Neural cell (in vitro differentiated cells): Measurements from ENCODE around the gene MMP20. TPM values are rescaled to one million over a fixed set of nuclear protein-coding genes. Genes with fewer than 3 reads are reported as not detected.

ENCODE experiments used
- H2AFZ ChIP-seq: fragments of 200-600, 300-800 bp; sonication (generic), shearing (Covaris generic); 2 replicates; pipeline ENCODE4 v1.6.0; 2014; ENCODE audit warnings: low read depth, mild to moderate bottlenecking, antibody characterized with exemption, low read length, moderate library complexity
- H3F3A ChIP-seq: fragments of 200-600 bp; shearing (Covaris generic); 2 replicates; pipeline ENCODE4 v1.6.1; 2016; ENCODE audit warnings: mild to moderate bottlenecking, moderate library complexity, mixed read lengths, antibody characterized with exemption, low read length; ENCODE audit not compliant: insufficient read depth, poor library complexity, severe bottlenecking
- H3K27ac ChIP-seq: fragments of 200-600, 300-800 bp; sonication (generic), shearing (Covaris generic); 2 replicates; pipeline ENCODE4 v1.5.1; 2014; ENCODE audit warnings: mild to moderate bottlenecking, low read length, moderate library complexity
- H3K27me3 ChIP-seq: fragments of 300-800, 200-600 bp; sonication (generic), shearing (Covaris generic); 2 replicates; pipeline ENCODE4 v1.6.0; 2014; ENCODE audit warnings: mild to moderate bottlenecking, low read depth, low read length, moderate library complexity; ENCODE audit not compliant: insufficient read depth
- H3K36me3 ChIP-seq: fragments of 300-800, 200-600 bp; sonication (generic), shearing (Covaris generic); 2 replicates; pipeline ENCODE4 v1.5.1; 2014; ENCODE audit warnings: mild to moderate bottlenecking, antibody characterized with exemption, low read length, moderate library complexity; ENCODE audit not compliant: insufficient read depth
- H3K4me2 ChIP-seq: fragments of 300-800, 200-600 bp; sonication (generic), shearing (Covaris generic); 2 replicates; pipeline ENCODE4 v1.6.0; 2014; ENCODE audit warnings: mild to moderate bottlenecking, low read length
- H3K4me3 ChIP-seq: fragments of 300-800, 200-600 bp; sonication (generic), shearing (Covaris generic); 2 replicates; pipeline ENCODE4 v1.5.1; 2014; ENCODE audit warnings: mild to moderate bottlenecking, low read length, moderate library complexity
- H3K79me2 ChIP-seq: fragments of 200-600 bp; shearing (Covaris generic); replicated peaks from 2 replicates; pipeline ENCODE4 v1.6.0; 2014; ENCODE audit warnings: mild to moderate bottlenecking, low read length, moderate library complexity; ENCODE audit not compliant: insufficient read depth
- H3K9ac ChIP-seq: fragments of 300-800, 200-600 bp; sonication (generic), shearing (Covaris generic); 2 replicates; pipeline ENCODE4 v1.6.1; 2016; ENCODE audit warnings: mild to moderate bottlenecking, low read length, mixed read lengths
- H3K9me2 ChIP-seq: fragments of 200-600 bp; shearing (Covaris generic); 2 replicates; pipeline ENCODE4 v1.6.1; 2016; ENCODE audit warnings: mild to moderate bottlenecking, low read length, mixed read lengths; ENCODE audit not compliant: insufficient read depth
- H3K9me3 ChIP-seq: fragments of 200-600, 300-800 bp; sonication (generic), shearing (Covaris generic); 2 replicates; pipeline ENCODE4 v1.6.1; 2016; ENCODE audit warnings: mild to moderate bottlenecking, mixed run types, low read length, moderate library complexity, mixed read lengths
- H4K20me1 ChIP-seq: fragments of 200-600 bp; shearing (Covaris generic); 2 replicates; pipeline ENCODE4 v1.6.1; 2016; ENCODE audit warnings: mild to moderate bottlenecking, mixed run types; ENCODE audit not compliant: insufficient read depth
- CTCF ChIP-seq: fragments of 450-650 bp; IDR thresholded peaks from 2 replicates; pipeline ENCODE4 v1.5.1; 2014; ENCODE audit warnings: antibody characterized with exemption, mild to moderate bottlenecking, moderate library complexity; ENCODE audit not compliant: poor library complexity, severe bottlenecking
- EP300 ChIP-seq: fragments of 450-650 bp; conservative IDR thresholded peaks from 2 replicates; pipeline ENCODE4 v1.6.1; 2014; ENCODE audit warnings: antibody characterized with exemption, mild to moderate bottlenecking, moderate library complexity; ENCODE audit not compliant: poor library complexity, severe bottlenecking
- EZH2 ChIP-seq: fragments of 200-600, 300-800 bp; shearing (Covaris generic), sonication (generic); IDR thresholded peaks from 2 replicates; pipeline ENCODE4 v1.6.1; 2014; ENCODE audit warnings: antibody characterized with exemption, low read length, borderline replicate concordance, mild to moderate bottlenecking; ENCODE audit not compliant: insufficient read depth, poor library complexity, severe bottlenecking
- MXI1 ChIP-seq: fragments of 450-650 bp; conservative IDR thresholded peaks from 2 replicates; pipeline ENCODE4 v1.6.1; 2014; ENCODE audit warnings: antibody characterized with exemption, mild to moderate bottlenecking; ENCODE audit not compliant: poor library complexity, severe bottlenecking
- POLR2AphosphoS5 ChIP-seq: IDR thresholded peaks from 2 replicates; pipeline ENCODE4 v1.6.1; 2012
- RAD21 ChIP-seq: fragments of 450-650 bp; conservative IDR thresholded peaks from 2 replicates; pipeline ENCODE4 v1.6.1; 2014; ENCODE audit warnings: antibody characterized with exemption, mild to moderate bottlenecking, moderate library complexity
- REST ChIP-seq: IDR thresholded peaks from 2 replicates; pipeline ENCODE4 v1.6.1; 2012; ENCODE audit warnings: borderline replicate concordance
- SMC3 ChIP-seq: fragments of 450-650 bp; conservative IDR thresholded peaks from 2 replicates; pipeline ENCODE4 v1.6.1; 2014; ENCODE audit warnings: antibody characterized with exemption, mild to moderate bottlenecking, moderate library complexity; ENCODE audit not compliant: poor library complexity
- TAF1 ChIP-seq: IDR thresholded peaks from 2 replicates; pipeline ENCODE4 v1.6.1; 2012; ENCODE audit warnings: low read depth
- polyA plus RNA-seq: library from polyadenylated mRNA; depleted of rRNA; stranded (reverse); fragments of >200 nt; gene quantifications from 2 replicates; pipeline ENCODE4 v1.2.3, GENCODE V29; 2014

MMP20 gene
- polyA plus RNA-seq, 1 donor from 2014 or later: not detected

- Histone ChIP-seq H4K20me1 (no peaks in the 10 kb centered on the region), H3F3A (no peaks in the 10 kb centered on the region), H3K27me3 (no peaks in the 10 kb centered on the region), H3K79me2 (no peaks in the 10 kb centered on the region), H3K27ac (no peak overlapping the region), H3K9me2 (no peaks in the 10 kb centered on the region), H3K4me2 (no peak overlapping the region), H3K9me3 (no peaks in the 10 kb centered on the region), H3K36me3 (no peaks in the 10 kb centered on the region), H3K9ac (no peak overlapping the region), H3K4me3 (no peak overlapping the region), H2AFZ (no peak overlapping the region)
- TF ChIP-seq TAF1 (no peak), SMC3 (no peak), CTCF (no peak), MXI1 (no peak), EP300 (no peak), POLR2AphosphoS5 (no peak), REST (no peak), RAD21 (no peak), EZH2 (no peak)
Measured at GRCh38 chr11:102590276-102591049, 34.7 kb downstream of the MMP20 start.

GRCh38 chr11:102589047-102589459 lies 36.1 kb downstream of the MMP20 start:
- Histone ChIP-seq H3K4me3 (no peak overlapping the region), H3K4me2 (no peak overlapping the region), H2AFZ (no peak overlapping the region), H3K27me3 (no peaks in the 10 kb centered on the region), H3K9ac (no peak overlapping the region), H4K20me1 (no peaks in the 10 kb centered on the region), H3K79me2 (no peaks in the 10 kb centered on the region), H3K9me3 (no peaks in the 10 kb centered on the region), H3K36me3 (no peaks in the 10 kb centered on the region), H3F3A (no peaks in the 10 kb centered on the region), H3K9me2 (no peaks in the 10 kb centered on the region), H3K27ac (no peak overlapping the region)
- TF ChIP-seq REST (no peak), TAF1 (no peak), EZH2 (no peak), RAD21 (no peak), CTCF (no peak), MXI1 (no peak), POLR2AphosphoS5 (no peak), SMC3 (no peak), EP300 (no peak)
